NAMALWA (cell line): ENCODE results near the gene BSN.

Experiments
- DNase-seq: peaks from one replicate; pipeline ENCODE4 v3.0.0-alpha.2; 2015; ENCODE audit warnings: low spot score

BSN gene

GRCh38 chr3:49716169-49716568, 161.9 kb downstream of the BSN start:
- DNase-seq: no peak

GRCh38 chr3:49716691-49717210, 162.5 kb downstream of the BSN start:
- no peak for DNase-seq

GRCh38 chr3:49717211-49717958, 163.1 kb downstream of the BSN start:
- DNase-seq: no peak

GRCh38 chr3:49717959-49718857, 163.9 kb downstream of the BSN start:
- DNase-seq: no peak

GRCh38 chr3:49718858-49719213, 164.6 kb downstream of the BSN start:
- DNase-seq: no peak

GRCh38 chr3:49719214-49719884, 165.1 kb downstream of the BSN start, which contains the start of gene AMIGO3:
Gene AMIGO3, minus strand, starts transcription at chr3:49719684. Its CDS starts 219 bp downstream, at chr3:49719465.
- peak; percentile 85 for DNase-seq
